K562 (cell line): ENCODE results near the gene HOXD1. TPM values are rescaled to one million over a fixed set of nuclear protein-coding genes. Genes with fewer than 3 reads are reported as not detected.

Experiments
- ATAC-seq: fragments of 200-7000 bp; cut with Tn5 transposase; 3 replicates; pipeline ENCODE4 v1.9.1; 2020; ENCODE audit warnings: moderate library complexity
- BruUV-seq: library from RNA; stranded (reverse); fragments of 400-500 nt; replicated peaks from 2 replicates; lab custom pipeline; 2021; lab: Mats Ljungman, UMichigan
- CTCF ChIA-PET: fragments of 300-600 bp; formaldehyde crosslinking; extraction: SDS; loops from one replicate; lab custom pipeline; 2021; ENCODE audit warnings: low intra/inter-chr PET ratio; lab: Yijun Ruan, JAX
- POLR2A ChIA-PET: fragments of 300-600, 350-650 bp; sonication (Branson Sonifier 250); formaldehyde crosslinking; extraction: SDS; loops from one replicate; lab custom pipeline; 2021; ENCODE audit warnings: antibody characterized with exemption, inconsistent platforms; lab: Yijun Ruan, JAX
- DNase-seq, 4 experiments: peaks; one replicate each; pipeline versions ENCODE4 v3.0.0 to v3.0.0-alpha.2; 2011 to 2018; ENCODE audit warnings: low spot score in 3 of 4, mixed read lengths in 3 of 4; ENCODE audit errors: extremely low read depth in 1 of 4
- FAIRE-seq: peaks from 2 replicates; lab custom pipeline; 2011; peaks lifted over from hg19 to GRCh38; lab: Jason Lieb, UNC
- H2AFZ ChIP-seq: 2 replicates; pipeline ENCODE4 v1.6.0; 2011; ENCODE audit warnings: low read depth, low read length, control low read depth, inconsistent platforms
- H3K27ac ChIP-seq: fragments of 200-600 bp; 3 replicates; pipeline ENCODE4 v1.8.0; 2011; ENCODE audit warnings: low read depth, mild to moderate bottlenecking, control low read depth, inconsistent platforms, low read length, moderate library complexity, mixed read lengths; ENCODE audit errors: extremely low read depth
- H3K27me3 ChIP-seq, 2 experiments: fragments of 300-600 bp in 1 of 2; 2 replicates in 1 of 2; 3 replicates in 1 of 2; pipeline versions ENCODE4 v1.6.0 to v1.8.0; 2011; ENCODE audit warnings: inconsistent platforms in 2 of 2, low read length in 2 of 2, mild to moderate bottlenecking in 1 of 2, mixed read lengths in 1 of 2, moderate library complexity in 1 of 2; ENCODE audit not compliant: control insufficient read depth in 2 of 2, insufficient read depth in 2 of 2
- H3K36me3 ChIP-seq: fragments of 300-600 bp; 3 replicates; pipeline ENCODE4 v1.8.0; 2011; ENCODE audit warnings: mild to moderate bottlenecking, low read length, inconsistent platforms; ENCODE audit not compliant: control insufficient read depth, insufficient read depth
- H3K4me1 ChIP-seq, 2 experiments: fragments of 200-600 bp in 1 of 2; replicated peaks in 1 of 2; 2 replicates in 1 of 2; 3 replicates in 1 of 2; pipeline versions ENCODE4 v1.5.1 to v1.8.0; 2011; ENCODE audit warnings: inconsistent platforms in 2 of 2, low read length in 2 of 2, mild to moderate bottlenecking in 1 of 2, mixed read lengths in 1 of 2, moderate library complexity in 1 of 2; ENCODE audit not compliant: control insufficient read depth in 2 of 2, insufficient read depth in 2 of 2
- H3K4me2 ChIP-seq: 2 replicates; pipeline ENCODE4 v1.6.1; 2011; ENCODE audit warnings: low read length, control low read depth, inconsistent platforms, mixed read lengths; ENCODE audit not compliant: insufficient read depth
- H3K4me3 ChIP-seq: fragments of 200-600 bp; sonication (generic), shearing (Covaris generic); 2 replicates; pipeline ENCODE4 v1.5.1; 2016; ENCODE audit warnings: control low read depth, inconsistent platforms
- H3K79me2 ChIP-seq: fragments of 200-600 bp; 3 replicates; pipeline ENCODE4 v1.8.0; 2011; ENCODE audit warnings: low read length, inconsistent platforms; ENCODE audit not compliant: control insufficient read depth, insufficient read depth
- H3K9ac ChIP-seq, 2 experiments: 2 replicates each; pipeline versions ENCODE4 v1.6.0 to v1.6.1; 2011; ENCODE audit warnings: low read depth in 2 of 2, low read length in 2 of 2, control low read depth in 1 of 2, inconsistent platforms in 1 of 2, mild to moderate bottlenecking in 1 of 2, mixed read lengths in 1 of 2; ENCODE audit not compliant: insufficient read depth in 1 of 2
- H3K9me1 ChIP-seq: one replicate; pipeline ENCODE4 v1.6.0; 2011; ENCODE audit warnings: inconsistent platforms, mild to moderate bottlenecking, low read length, moderate library complexity; ENCODE audit not compliant: control insufficient read depth, insufficient read depth
- H3K9me3 ChIP-seq: replicated peaks from 2 replicates; pipeline ENCODE4 v1.5.1; 2011; ENCODE audit warnings: low read depth, low read length, inconsistent platforms; ENCODE audit not compliant: control insufficient read depth, insufficient read depth
- H4K20me1 ChIP-seq: replicated peaks from 2 replicates; pipeline ENCODE4 v1.6.1; 2011; ENCODE audit warnings: low read length, inconsistent platforms, mixed read lengths; ENCODE audit not compliant: control insufficient read depth, insufficient read depth
- ATF6 ChIP-seq: sonication (generic); formaldehyde crosslinking; IDR thresholded peaks from 2 replicates; pipeline ENCODE4 v1.4.0; 2020; ENCODE audit warnings: mild to moderate bottlenecking, missing genetic modification reagents
- CTBP1 ChIP-seq: fragments of 450-650 bp; IDR thresholded peaks from 2 replicates; pipeline ENCODE4 v1.6.1; 2016; ENCODE audit warnings: borderline replicate concordance
- DIDO1 ChIP-seq: fragments of 450-650 bp; IDR thresholded peaks from 2 replicates; pipeline ENCODE4 v1.6.1; 2016; ENCODE audit warnings: low read depth, missing biosample characterization, missing genetic modification characterization
- ELK1 ChIP-seq: sonication (generic); formaldehyde crosslinking; IDR thresholded peaks from 2 replicates; pipeline ENCODE4 v1.8.1; 2022; ENCODE audit warnings: missing genetic modification reagents
- FOSL1 ChIP-seq: fragments of 200-800 bp; sonication (Bioruptor generic); conservative IDR thresholded peaks from 2 replicates; pipeline ENCODE4 v1.6.1; 2016; ENCODE audit warnings: missing genetic modification characterization, missing compliant biosample characterization
- ILK ChIP-seq: fragments of 450-650 bp; IDR thresholded peaks from 2 replicates; pipeline ENCODE4 v1.6.1; 2016; ENCODE audit warnings: missing genetic modification characterization, low read depth, mild to moderate bottlenecking, missing compliant biosample characterization, moderate library complexity, borderline replicate concordance
- LARP7 ChIP-seq: fragments of 450-650 bp; IDR thresholded peaks from 2 replicates; pipeline ENCODE4 v1.6.1; 2016
- MCM2 ChIP-seq: fragments of 450-650 bp; IDR thresholded peaks from 2 replicates; pipeline ENCODE4 v1.6.1; 2017; ENCODE audit warnings: low read depth, mild to moderate bottlenecking
- RFX1 ChIP-seq: fragments of 450-650 bp; IDR thresholded peaks from 2 replicates; pipeline ENCODE4 v1.6.1; 2016; ENCODE audit warnings: mild to moderate bottlenecking, moderate library complexity
- TEAD2 ChIP-seq: fragments of 450-650 bp; IDR thresholded peaks from 2 replicates; pipeline ENCODE4 v1.6.1; 2016; ENCODE audit warnings: missing genetic modification characterization, control low read depth, missing compliant biosample characterization
- WHSC1 ChIP-seq: IDR thresholded peaks from one replicate; pipeline ENCODE4 v1.6.1; 2012; ENCODE audit warnings: low read length, control low read depth, inconsistent platforms
- ZNF431 ChIP-seq: sonication (generic); formaldehyde crosslinking; IDR thresholded peaks from 2 replicates; pipeline ENCODE4 v1.8.0; 2022; ENCODE audit warnings: mild to moderate bottlenecking, missing genetic modification reagents
- ZNF583 ChIP-seq: fragments of 250-450 bp; sonication (Bioruptor Pico); IDR thresholded peaks from 2 replicates; pipeline ENCODE4 v1.4.0; 2020
- WGBS: fragments of 100-300 bp; shearing (Covaris generic); methylation state at CpG from one replicate; pipeline ENCODE4 v1.1.6; 2016; ENCODE audit warnings: low coverage, mixed read lengths; ENCODE audit not compliant: insufficient coverage; ENCODE audit errors: missing lambda C conversion rate; 5-methylcytosine and 5-hydroxymethylcytosine counted together
- in situ Hi-C: fragments of 300-500 bp; cut with MboI; formaldehyde crosslinking; loops from 4 replicates; pipeline ENCODE4 v1.15.0; 2018; ENCODE audit warnings: inconsistent platforms, mixed read lengths
- intact Hi-C: fragments of 100-400 bp; cut with micrococcal nuclease; formaldehyde crosslinking; loops from 2 replicates; pipeline ENCODE4 v1.14.2; 2022
- polyA plus RNA-seq, 8 experiments: library from polyadenylated mRNA; depleted of rRNA in 4 of 8; stranded (reverse) in 5 of 8; unstranded in 3 of 8; fragments of >200 nt; fragmentation: Nextera tagmentation in 2 of 8; fragmentation: Illumina TruSeq in 1 of 8; extraction: Ambion mirVana in 2 of 8; extraction: Trizol in 1 of 8; gene quantifications; 2 replicates each; pipeline versions ENCODE4 v1.2.1 to v1.2.3, GENCODE V29; 2011 to 2014; ENCODE audit warnings: inconsistent platforms in 1 of 8, missing spikeins in 1 of 8
- total RNA-seq, 7 experiments: library from RNA; depleted of rRNA in 6 of 7; stranded (reverse); fragments of >200 nt in 6 of 7; fragmentation: Illumina TruSeq in 2 of 7; extraction: Trizol in 2 of 7; gene quantifications; 2 replicates each; pipeline versions ENCODE4 v1.2.1 to v1.2.3, GENCODE V29; 2011 to 2021; ENCODE audit warnings: low replicate concordance in 1 of 7

The HOXD1 gene
- total and polyA plus RNA-seq, 9 of the 15 experiments (the other 6 are each of a cell fraction or from before 2014, with no cell fraction given), result not detected

GRCh38 chr2:176234940-176235339 is 46.5 kb downstream of the HOXD1 start:
- in situ Hi-C loops (no loop called here), intact Hi-C loops (no loop called here)
- Histone ChIP-seq H3K9ac (no peak overlapping the region), H3K9me1 (no peaks in the 10 kb centered on the region), H2AFZ (no peak overlapping the region), H3K27ac (no peak overlapping the region), H3K4me1 (no peaks in the 10 kb centered on the region; a peak in 1 of 5 replicates), H3K9me3 (no peaks in the 10 kb centered on the region), H3K4me3 (no peak overlapping the region), H4K20me1 (no peaks in the 10 kb centered on the region), H3K4me2 (no peak overlapping the region), H3K27me3 (peaks cover 2 to 14% of the 10 kb centered on the region in 2 experiments), H3K79me2 (no peaks in the 10 kb centered on the region), H3K36me3 (no peaks in the 10 kb centered on the region)
- 0% methylated on average over 1 of the region's 1 CpG for WGBS
- ATAC-seq, result no peak
- FAIRE-seq, result no peak
- no TSS peak for BruUV-seq
- ChIA-PET CTCF (no interaction called here), POLR2A (interaction anchor here (0.6 to 1.7 kb wide), 5 partner anchors 9 to 511 kb away, joined by 3 to 4 read pairs (median 3); no protein-coding TSS in a partner anchor)
- TF ChIP-seq ZNF431 (CRISPR knock-in tag) (no peak), DIDO1 (tag) (no peak), ILK (tag) (no peak), TEAD2 (tag) (no peak), RFX1 (no peak), MCM2 (no peak), LARP7 (no peak), ATF6 (CRISPR knock-in tag) (no peak), ZNF583 (CRISPR knock-in tag) (no peak), WHSC1 (no peak), CTBP1 (no peak), FOSL1 (tag) (no peak), ELK1 (no peak)
- DNase-seq, result no peak
